Measurements from ENCODE around the gene COL6A5. TPM values are rescaled to one million over a fixed set of nuclear protein-coding genes. Genes with fewer than 3 reads are reported as not detected.

COL6A5 gene
- polyA plus RNA-seq, 3 donors: not detected

- H3K4me3 Mint-ChIP-seq: peak overlapping the region in 1 of 2 donors; percentile 67
- Histone ChIP-seq H3K36me3 (replicated peaks in 1 of 2; ENCODE audit: control insufficient read depth in 1 of 2, insufficient read depth in 2 of 2, low read length in 2 of 2) (no peaks in the 10 kb centered on the region), H3K9ac (ENCODE audit: insufficient read depth, low read length, poor library complexity, severe bottlenecking) (no peak overlapping the region), H3K27ac (ENCODE audit: low read depth in 1 of 2, low read length in 2 of 2) (no peak overlapping the region), H3K4me1 (ENCODE audit: control insufficient read depth in 1 of 2, insufficient read depth in 2 of 2, low read length in 2 of 2) (no peaks in the 10 kb centered on the region), H3K4me2 (replicated peaks; ENCODE audit: extremely low read depth, low read length, poor library complexity, severe bottlenecking) (no peak overlapping the region), H3K9me3 (replicated peaks in 1 of 2; ENCODE audit: control insufficient read depth in 1 of 2, insufficient read depth in 1 of 2, low read length in 2 of 2) (no peaks in the 10 kb centered on the region), H3K27me3 (ENCODE audit: control insufficient read depth in 2 of 2, insufficient read depth in 2 of 2, low read length in 2 of 2) (peaks cover 24 to 30% of the 10 kb centered on the region in 2 donors), H4K20me1 (ENCODE audit: insufficient read depth, low read length) (no peaks in the 10 kb centered on the region), H3K79me2 (ENCODE audit: insufficient read depth, low read length) (no peaks in the 10 kb centered on the region), H3K4me3 (replicated peaks in 1 of 3; ENCODE audit: low read depth in 2 of 3, low read length in 3 of 3) (no peak overlapping the region), H2AFZ (ENCODE audit: insufficient read depth, low read depth, low read length, poor library complexity, severe bottlenecking) (no peak overlapping the region)
- H3K9me3 Mint-ChIP-seq: peaks cover 0 to 5% (median 0%) of the 10 kb centered on the region in 7 donors
- no peak for DNase-seq
- H3K27me3 Mint-ChIP-seq (ENCODE audit: low read depth in 3 of 3): peaks cover 22 to 35% (median 28%) of the 10 kb centered on the region in 3 donors
- TF ChIP-seq, protein P1, sequence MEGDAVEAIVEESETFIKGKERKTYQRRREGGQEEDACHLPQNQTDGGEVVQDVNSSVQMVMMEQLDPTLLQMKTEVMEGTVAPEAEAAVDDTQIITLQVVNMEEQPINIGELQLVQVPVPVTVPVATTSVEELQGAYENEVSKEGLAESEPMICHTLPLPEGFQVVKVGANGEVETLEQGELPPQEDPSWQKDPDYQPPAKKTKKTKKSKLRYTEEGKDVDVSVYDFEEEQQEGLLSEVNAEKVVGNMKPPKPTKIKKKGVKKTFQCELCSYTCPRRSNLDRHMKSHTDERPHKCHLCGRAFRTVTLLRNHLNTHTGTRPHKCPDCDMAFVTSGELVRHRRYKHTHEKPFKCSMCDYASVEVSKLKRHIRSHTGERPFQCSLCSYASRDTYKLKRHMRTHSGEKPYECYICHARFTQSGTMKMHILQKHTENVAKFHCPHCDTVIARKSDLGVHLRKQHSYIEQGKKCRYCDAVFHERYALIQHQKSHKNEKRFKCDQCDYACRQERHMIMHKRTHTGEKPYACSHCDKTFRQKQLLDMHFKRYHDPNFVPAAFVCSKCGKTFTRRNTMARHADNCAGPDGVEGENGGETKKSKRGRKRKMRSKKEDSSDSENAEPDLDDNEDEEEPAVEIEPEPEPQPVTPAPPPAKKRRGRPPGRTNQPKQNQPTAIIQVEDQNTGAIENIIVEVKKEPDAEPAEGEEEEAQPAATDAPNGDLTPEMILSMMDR (IDR thresholded peaks at IDR 0.05): no peak
- H3K27ac Mint-ChIP-seq: no peak overlapping the region
- H3K36me3 Mint-ChIP-seq: peaks cover 0 to 2% of the 10 kb centered on the region in 2 donors
- WGBS (ENCODE audit: insufficient coverage): 30% methylated on average over 2 of the region's 11 CpGs
- H3K4me1 Mint-ChIP-seq: no peaks in the 10 kb centered on the region
- intact Hi-C loops (cut with micrococcal nuclease): no loop called here
Measured at GRCh38 chr3:130517602-130518001, 172.1 kb downstream of the COL6A5 start.

DNA sequence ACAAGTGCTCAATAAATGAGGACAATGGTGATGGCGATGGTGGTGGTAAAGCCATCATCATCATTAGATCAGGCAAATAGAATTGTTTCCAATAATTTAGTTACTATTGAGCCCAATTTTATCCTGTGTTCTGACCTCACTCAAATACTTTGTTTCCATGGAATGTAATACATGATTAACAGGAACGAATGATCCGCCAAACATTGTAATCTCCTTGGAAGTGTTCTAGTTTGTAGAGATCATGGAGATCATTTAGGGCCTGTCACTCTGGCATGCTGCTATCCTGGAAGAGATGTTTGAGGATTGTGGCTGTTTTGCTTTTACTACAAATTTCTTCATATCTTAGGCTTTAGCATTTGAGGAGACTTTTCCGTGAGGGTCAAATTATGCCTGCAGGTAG is 174.3 kb downstream of the COL6A5 start:
- Mint-ChIP-seq H3K4me1 (no peaks in the 10 kb centered on the region), H3K27ac (no peak overlapping the region), H3K36me3 (peaks cover 0 to 2% of the 10 kb centered on the region in 2 donors), H3K4me3 (no peak overlapping the region), H3K9me3 (peaks cover 0 to 5% (median 0%) of the 10 kb centered on the region in 7 donors), H3K27me3 (ENCODE audit: low read depth in 3 of 3) (peaks cover 25 to 36% (median 31%) of the 10 kb centered on the region in 3 donors)
- intact Hi-C loops (cut with micrococcal nuclease): no loop called here
- Histone ChIP-seq H3K4me3 (replicated peaks in 1 of 3; ENCODE audit: low read depth in 2 of 3, low read length in 3 of 3) (no peak overlapping the region), H3K9ac (ENCODE audit: insufficient read depth, low read length, poor library complexity, severe bottlenecking) (no peak overlapping the region), H3K4me1 (ENCODE audit: control insufficient read depth in 1 of 2, insufficient read depth in 2 of 2, low read length in 2 of 2) (no peaks in the 10 kb centered on the region), H3K9me3 (replicated peaks in 1 of 2; ENCODE audit: control insufficient read depth in 1 of 2, insufficient read depth in 1 of 2, low read length in 2 of 2) (no peaks in the 10 kb centered on the region), H3K36me3 (replicated peaks in 1 of 2; ENCODE audit: control insufficient read depth in 1 of 2, insufficient read depth in 2 of 2, low read length in 2 of 2) (no peaks in the 10 kb centered on the region), H3K79me2 (ENCODE audit: insufficient read depth, low read length) (no peaks in the 10 kb centered on the region), H3K27me3 (ENCODE audit: control insufficient read depth in 2 of 2, insufficient read depth in 2 of 2, low read length in 2 of 2) (peaks cover 21 to 30% of the 10 kb centered on the region in 2 donors), H3K4me2 (replicated peaks; ENCODE audit: extremely low read depth, low read length, poor library complexity, severe bottlenecking) (no peak overlapping the region), H3K27ac (ENCODE audit: low read depth in 1 of 2, low read length in 2 of 2) (no peak overlapping the region), H2AFZ (ENCODE audit: insufficient read depth, low read depth, low read length, poor library complexity, severe bottlenecking) (no peak overlapping the region), H4K20me1 (ENCODE audit: insufficient read depth, low read length) (no peaks in the 10 kb centered on the region)
- no peak for DNase-seq
- TF ChIP-seq, protein P1 (IDR thresholded peaks at IDR 0.05): no peak
- WGBS (ENCODE audit: insufficient coverage): no CpG with 5 or more reads among the region's 4 CpGs

Measured in CD14-positive monocyte (primary cell).